Neutrophil (primary cell): ENCODE measurements around the gene MAP2.

ENCODE experiments used
- H3K27ac ChIP-seq: fragments of 200-600 bp; sonication (generic); 2 replicates; pipeline ENCODE4 v1.5.1; 2016; ENCODE audit warnings: mild to moderate bottlenecking, moderate library complexity
- H3K27me3 ChIP-seq: fragments of 200-600 bp; sonication (generic); 2 replicates; pipeline ENCODE4 v1.6.0; 2016; ENCODE audit warnings: mild to moderate bottlenecking
- H3K36me3 ChIP-seq: fragments of 200-600 bp; sonication (generic); 2 replicates; pipeline ENCODE4 v1.5.1; 2017
- H3K4me1 ChIP-seq, 2 experiments: fragments of 200-600 bp in 1 of 2; sonication (generic) in 1 of 2; 1 replicate in 1 of 2; 2 replicates in 1 of 2; pipeline versions ENCODE4 v1.5.1 to v1.6.1; 2013 to 2016; ENCODE audit warnings: low read depth in 1 of 2, low read length in 1 of 2, mild to moderate bottlenecking in 1 of 2, moderate library complexity in 1 of 2; ENCODE audit not compliant: control insufficient read depth in 1 of 2, insufficient read depth in 1 of 2
- H3K4me3 ChIP-seq, 2 experiments: fragments of 200-600 bp in 1 of 2; sonication (generic) in 1 of 2; 1 replicate in 1 of 2; 2 replicates in 1 of 2; pipeline ENCODE4 v1.5.1; 2013 to 2016; ENCODE audit warnings: low read depth in 1 of 2, low read length in 1 of 2, mild to moderate bottlenecking in 1 of 2, moderate library complexity in 1 of 2
- H3K9me3 ChIP-seq: fragments of 200-600 bp; sonication (generic); 2 replicates; pipeline ENCODE4 v1.5.1; 2016
- CTCF ChIP-seq: fragments of 200-600 bp; sonication (generic); IDR thresholded peaks from 2 replicates; pipeline ENCODE4 v1.5.1; 2016; ENCODE audit warnings: antibody characterized with exemption

Gene MAP2

GRCh38 chr2:209771474-209772289 lies 347.8 kb downstream of the MAP2 start, which contains the start of gene UNC80:
Gene UNC80, plus strand, starts transcription at chr2:209771832. Its CDS starts 241 bp downstream, at chr2:209772073.
- no peaks in the 10 kb centered on the region for H3K9me3 ChIP-seq
- H3K27ac ChIP-seq: no peak within 1 kb of the TSS
- H3K36me3 ChIP-seq: no peaks in the 10 kb centered on the region
- no peak within 1 kb of the TSS for H3K4me3 ChIP-seq
- peaks cover 47% of the 10 kb centered on the region for H3K27me3 ChIP-seq
- no peak for TF ChIP-seq CTCF
- no peaks in the 10 kb centered on the region for H3K4me1 ChIP-seq

GRCh38 chr2:209772290-209772685 lies 348.4 kb downstream of the MAP2 start:
- Histone ChIP-seq H3K27me3 (peaks cover 47% of the 10 kb centered on the region), H3K27ac (no peak overlapping the region), H3K4me1 (no peaks in the 10 kb centered on the region), H3K36me3 (no peaks in the 10 kb centered on the region), H3K9me3 (no peaks in the 10 kb centered on the region), H3K4me3 (no peak overlapping the region)
- no peak for TF ChIP-seq CTCF

- no peaks in the 10 kb centered on the region for H3K36me3 ChIP-seq
- H3K27ac ChIP-seq: no peak overlapping the region
- no peaks in the 10 kb centered on the region for H3K9me3 ChIP-seq
- TF ChIP-seq CTCF: no peak
- H3K27me3 ChIP-seq: peaks cover 47% of the 10 kb centered on the region
- no peaks in the 10 kb centered on the region for H3K4me1 ChIP-seq
- no peak overlapping the region for H3K4me3 ChIP-seq
Observed at GRCh38 chr2:209773377-209773776, 349.5 kb downstream of the MAP2 start.
